ENCODE results near the gene COLEC11.

Gene COLEC11

GRCh38 chr2:3651691-3652648, 57.1 kb downstream of the COLEC11 start:
- no peak for DNase-seq (ENCODE audit: low spot score)
- TF ChIP-seq CTCF (IDR thresholded peaks at IDR 0.05), result no peak
- H3K4me3 ChIP-seq, result peak overlapping the region; percentile 67
- H3K27ac ChIP-seq, result peak overlapping the region in 1 of 2 donors; percentile 77

GRCh38 chr2:3652896-3653625, 58.1 kb downstream of the COLEC11 start:
- Histone ChIP-seq H3K27ac (no peak overlapping the region), H3K4me3 (no peak overlapping the region)
- no peak for DNase-seq (ENCODE audit: low spot score)
- TF ChIP-seq CTCF (IDR thresholded peaks at IDR 0.05), result no peak

GRCh38 chr2:3654011-3654410, 59.1 kb downstream of the COLEC11 start:
- H3K27ac ChIP-seq, result no peak overlapping the region
- H3K4me3 ChIP-seq, result no peak overlapping the region
- TF ChIP-seq CTCF (IDR thresholded peaks at IDR 0.05), result no peak
- no peak for DNase-seq (ENCODE audit: low spot score)

- TF ChIP-seq CTCF (IDR thresholded peaks at IDR 0.05), result no peak
- H3K4me3 ChIP-seq, result no peak overlapping the region
- no peak for DNase-seq (ENCODE audit: low spot score)
- no peak overlapping the region for H3K27ac ChIP-seq
Measured at GRCh38 chr2:3654531-3655225, 59.8 kb downstream of the COLEC11 start.

GRCh38 chr2:3655871-3656761, 61.2 kb downstream of the COLEC11 start:
- no peak overlapping the region for H3K27ac ChIP-seq
- no peak overlapping the region for H3K4me3 ChIP-seq
- DNase-seq (ENCODE audit: low spot score), result no peak
- no peak for TF ChIP-seq CTCF (IDR thresholded peaks at IDR 0.05)
